Neutrophil (primary cell): ENCODE measurements around the gene FAM111B.
A peak's percentile ranks its signal among the peaks of the same experiment; 100 is the strongest.

ENCODE experiments used
- H3K27ac ChIP-seq: fragments of 200-600 bp; sonication (generic); 2 replicates; pipeline ENCODE4 v1.5.1; 2016; ENCODE audit warnings: mild to moderate bottlenecking, moderate library complexity
- H3K27me3 ChIP-seq: fragments of 200-600 bp; sonication (generic); 2 replicates; pipeline ENCODE4 v1.6.0; 2016; ENCODE audit warnings: mild to moderate bottlenecking
- H3K36me3 ChIP-seq: fragments of 200-600 bp; sonication (generic); 2 replicates; pipeline ENCODE4 v1.5.1; 2017
- H3K4me1 ChIP-seq, 2 experiments: fragments of 200-600 bp in 1 of 2; sonication (generic) in 1 of 2; 1 replicate in 1 of 2; 2 replicates in 1 of 2; pipeline versions ENCODE4 v1.5.1 to v1.6.1; 2013 to 2016; ENCODE audit warnings: low read depth in 1 of 2, low read length in 1 of 2, mild to moderate bottlenecking in 1 of 2, moderate library complexity in 1 of 2; ENCODE audit not compliant: control insufficient read depth in 1 of 2, insufficient read depth in 1 of 2
- H3K4me3 ChIP-seq, 2 experiments: fragments of 200-600 bp in 1 of 2; sonication (generic) in 1 of 2; 1 replicate in 1 of 2; 2 replicates in 1 of 2; pipeline ENCODE4 v1.5.1; 2013 to 2016; ENCODE audit warnings: low read depth in 1 of 2, low read length in 1 of 2, mild to moderate bottlenecking in 1 of 2, moderate library complexity in 1 of 2
- H3K9me3 ChIP-seq: fragments of 200-600 bp; sonication (generic); 2 replicates; pipeline ENCODE4 v1.5.1; 2016
- CTCF ChIP-seq: fragments of 200-600 bp; sonication (generic); IDR thresholded peaks from 2 replicates; pipeline ENCODE4 v1.5.1; 2016; ENCODE audit warnings: antibody characterized with exemption

The FAM111B gene

GRCh38 chr11:59142530-59143507 lies 35.8 kb downstream of the FAM111B start, which contains the start of gene FAM111A:
Gene FAM111A (plus strand): TSS chr11:59142856. CDS start chr11:59148873, 6,017 bp downstream.
- H3K4me1 ChIP-seq = peaks cover 46 to 48% of the 10 kb centered on the region in 2 experiments
- H3K27me3 ChIP-seq = no peaks in the 10 kb centered on the region
- no peaks in the 10 kb centered on the region for H3K9me3 ChIP-seq
- no peaks in the 10 kb centered on the region for H3K36me3 ChIP-seq
- TF ChIP-seq CTCF = peak; percentile 52
- H3K27ac ChIP-seq = peak within 1 kb of the TSS; percentile 93
- H3K4me3 ChIP-seq = peak within 1 kb of the TSS; percentile 91 to 96

DNA sequence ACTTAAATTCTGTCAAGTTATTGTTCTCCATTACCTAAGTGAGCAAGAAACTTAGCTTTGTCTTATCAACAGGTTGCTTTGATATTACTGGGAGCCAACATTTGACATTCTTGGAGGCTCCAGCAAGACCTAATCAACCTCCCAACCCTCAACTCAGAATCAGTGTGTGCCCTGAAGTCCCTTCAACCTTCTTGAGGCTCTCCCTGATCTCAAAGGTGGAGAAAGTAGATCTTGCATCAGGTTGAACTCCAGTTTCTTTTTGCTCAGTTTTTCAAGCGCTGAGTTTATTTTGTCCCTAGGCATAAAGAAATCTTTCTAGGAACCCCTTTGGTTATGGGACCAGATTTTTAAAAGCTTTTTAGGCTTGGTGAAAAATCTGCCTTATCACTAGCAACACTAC lies 37.1 kb downstream of the FAM111B start:
- Histone ChIP-seq H3K4me3 (peak overlapping the region; percentile 64 to 76), H3K9me3 (no peaks in the 10 kb centered on the region), H3K4me1 (peaks cover 46 to 48% of the 10 kb centered on the region in 2 experiments), H3K27ac (peak overlapping the region; percentile 93), H3K27me3 (no peaks in the 10 kb centered on the region), H3K36me3 (peaks cover 8% of the 10 kb centered on the region)
- TF ChIP-seq CTCF = no peak

GRCh38 chr11:59144579-59145345 lies 37.7 kb downstream of the FAM111B start:
- H3K4me1 ChIP-seq = peaks cover 46 to 48% of the 10 kb centered on the region in 2 experiments
- no peaks in the 10 kb centered on the region for H3K27me3 ChIP-seq
- TF ChIP-seq CTCF = no peak
- H3K27ac ChIP-seq = peak overlapping the region; percentile 93
- no peaks in the 10 kb centered on the region for H3K9me3 ChIP-seq
- H3K36me3 ChIP-seq = peaks cover 12% of the 10 kb centered on the region
- H3K4me3 ChIP-seq = peak overlapping the region; percentile 64 to 76

- no peak for TF ChIP-seq CTCF
- H3K4me1 ChIP-seq = peaks cover 46 to 48% of the 10 kb centered on the region in 2 experiments
- H3K27me3 ChIP-seq = no peaks in the 10 kb centered on the region
- peak overlapping the region; percentile 64 to 76 for H3K4me3 ChIP-seq
- H3K36me3 ChIP-seq = peaks cover 17% of the 10 kb centered on the region
- no peaks in the 10 kb centered on the region for H3K9me3 ChIP-seq
- peak overlapping the region; percentile 93 for H3K27ac ChIP-seq
Observed at GRCh38 chr11:59145534-59145933, 38.5 kb downstream of the FAM111B start.

DNA sequence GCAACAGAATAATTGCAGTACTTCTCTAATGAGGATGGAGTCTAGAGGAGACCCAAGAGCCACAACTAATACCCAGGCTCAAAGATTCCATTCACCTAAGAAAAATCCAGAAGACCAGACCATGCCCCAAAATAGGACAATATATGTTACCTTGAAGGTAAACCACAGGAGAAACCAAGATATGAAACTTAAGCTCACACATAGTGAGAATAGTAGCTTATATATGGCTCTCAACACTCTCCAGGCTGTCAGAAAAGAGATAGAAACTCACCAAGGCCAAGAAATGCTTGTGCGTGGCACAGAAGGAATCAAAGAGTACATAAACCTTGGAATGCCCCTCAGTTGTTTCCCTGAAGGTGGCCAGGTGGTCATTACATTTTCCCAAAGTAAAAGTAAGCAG lies 44.7 kb downstream of the FAM111B start:
- peak overlapping the region; percentile 22 for H3K27ac ChIP-seq
- H3K4me3 ChIP-seq = no peak overlapping the region
- H3K9me3 ChIP-seq = no peaks in the 10 kb centered on the region
- H3K36me3 ChIP-seq = peaks cover 43% of the 10 kb centered on the region
- no peaks in the 10 kb centered on the region for H3K27me3 ChIP-seq
- H3K4me1 ChIP-seq = peaks cover 0 to under 1% of the 10 kb centered on the region in 2 experiments
- TF ChIP-seq CTCF = no peak
